AG04449 (cell line): ENCODE measurements around the gene UBXN2A.
A peak's percentile ranks its signal among the peaks of the same experiment; 100 is the strongest.

Experiments
- CTCF ChIA-PET: fragments of 350-600 bp; formaldehyde crosslinking; extraction: SDS; loops from one replicate; lab custom pipeline; 2021; ENCODE audit warnings: antibody characterized with exemption; lab: Yijun Ruan, JAX
- POLR2A ChIA-PET: fragments of 400-600, 350-600 bp; formaldehyde crosslinking; extraction: SDS; loops from one replicate; lab custom pipeline; 2020; ENCODE audit warnings: antibody characterized with exemption, inconsistent platforms; lab: Yijun Ruan, JAX
- DNase-seq: peaks from one replicate; pipeline ENCODE4 v3.0.0-alpha.2; 2010; ENCODE audit warnings: low read depth, low spot score
- H3K4me3 ChIP-seq: 2 replicates; pipeline ENCODE4 v1.5.1; 2011; ENCODE audit warnings: low read depth, mild to moderate bottlenecking, control low read depth, low read length
- CTCF ChIP-seq: IDR thresholded peaks from one replicate; pipeline ENCODE4 v1.5.1; 2011; ENCODE audit warnings: mild to moderate bottlenecking, moderate library complexity, low read length, control low read depth, inconsistent platforms; ENCODE audit not compliant: insufficient read depth; ENCODE audit errors: missing control alignments

UBXN2A gene

GRCh38 chr2:24020244-24020643 lies 80.0 kb downstream of the UBXN2A start:
- no peak overlapping the region for H3K4me3 ChIP-seq
- POLR2A ChIA-PET: no interaction called here
- DNase-seq: no peak
- TF ChIP-seq CTCF: no peak
- CTCF ChIA-PET: no interaction called here

GRCh38 chr2:24021122-24021998 lies 81.1 kb downstream of the UBXN2A start:
- H3K4me3 ChIP-seq: no peak overlapping the region
- peak; percentile 31 for TF ChIP-seq CTCF
- no peak for DNase-seq
- ChIA-PET CTCF (no interaction called here), POLR2A (no interaction called here)

- ChIA-PET POLR2A (no interaction called here), CTCF (interaction anchor here (2.0 kb wide), 1 partner anchor 198 kb away, joined by 6 read pairs; no protein-coding TSS in a partner anchor)
- TF ChIP-seq CTCF: no peak
- no peak overlapping the region for H3K4me3 ChIP-seq
- no peak for DNase-seq
Observed at GRCh38 chr2:24022324-24022974, 82.2 kb downstream of the UBXN2A start.

GRCh38 chr2:24022975-24023575 lies 82.8 kb downstream of the UBXN2A start:
- H3K4me3 ChIP-seq: no peak overlapping the region
- CTCF ChIA-PET: interaction anchor here (1.7 to 2.0 kb wide), 2 partner anchors 10 to 199 kb away, joined by 5 to 6 read pairs; no protein-coding TSS in a partner anchor
- TF ChIP-seq CTCF: no peak
- no peak for DNase-seq
- POLR2A ChIA-PET: no interaction called here

GRCh38 chr2:24024018-24024417 lies 83.8 kb downstream of the UBXN2A start:
- no peak overlapping the region for H3K4me3 ChIP-seq
- DNase-seq: no peak
- peak; percentile 44 for TF ChIP-seq CTCF
- ChIA-PET CTCF (interaction anchor here (1.2 to 2.0 kb wide), 3 partner anchors 9 to 200 kb away, joined by 4 to 6 read pairs (median 5); no protein-coding TSS in a partner anchor), POLR2A (no interaction called here)
